Gastrocnemius medialis (tissue), 4 donors: ENCODE measurements around the gene MSH5. TPM values are rescaled to one million over a fixed set of nuclear protein-coding genes. Genes with fewer than 3 reads are reported as not detected.

ENCODE experiments used
- ATAC-seq, 2 donors: fragments of 150-250 bp; one replicate each; pipeline ENCODE4 v1.9.1; 2016
- DNase-seq, 2 donors: peaks; one replicate each; pipeline ENCODE4 v3.0.0-alpha.2; 2019
- H3K27ac ChIP-seq, 4 donors: fragments of 200-600 bp; sonication (generic); 1 replicate in 1 of 4; 2 replicates in 3 of 4; pipeline ENCODE4 v1.5.1; 2016 to 2018; ENCODE audit warnings: mild to moderate bottlenecking in 2 of 4, moderate library complexity in 1 of 4
- H3K27me3 ChIP-seq, 3 donors: fragments of 200-600 bp; sonication (generic) in 2 of 3; 1 replicate in 1 of 3; 2 replicates in 2 of 3; pipeline versions ENCODE4 v1.5.1 to v1.6.0; 2016 to 2019; ENCODE audit warnings: mild to moderate bottlenecking in 1 of 3, moderate library complexity in 1 of 3
- H3K36me3 ChIP-seq, 2 donors: fragments of 200-600 bp; sonication (generic) in 1 of 2; one replicate each; pipeline ENCODE4 v1.5.1; 2017 to 2018
- H3K4me1 ChIP-seq, 2 donors: fragments of 200-600 bp; sonication (generic) in 1 of 2; one replicate each; pipeline ENCODE4 v1.5.1; 2016 to 2017; ENCODE audit warnings: mild to moderate bottlenecking in 2 of 2
- H3K4me3 ChIP-seq, 4 donors: fragments of 200-600 bp; sonication (generic) in 3 of 4; 1 replicate in 1 of 4; 2 replicates in 3 of 4; pipeline ENCODE4 v1.5.1; 2016 to 2019; ENCODE audit warnings: mild to moderate bottlenecking in 2 of 4
- H3K9me3 ChIP-seq, 3 donors: fragments of 200-600 bp; sonication (generic) in 2 of 3; 1 replicate in 1 of 3; 2 replicates in 2 of 3; pipeline ENCODE4 v1.5.1; 2016 to 2019
- CTCF ChIP-seq, 5 experiments: fragments of 450-650 bp in 3 of 5; fragments of 200-600 bp in 2 of 5; sonication (generic) in 2 of 5; IDR thresholded peaks in 4 of 5; conservative IDR thresholded peaks in 1 of 5; 1 replicate in 4 of 5; 2 replicates in 1 of 5; pipeline ENCODE4 v1.5.1; 2016 to 2019; ENCODE audit warnings: antibody characterized with exemption in 5 of 5, mild to moderate bottlenecking in 3 of 5, moderate library complexity in 3 of 5
- POLR2A ChIP-seq, 2 donors: fragments of 450-650 bp; IDR thresholded peaks; one replicate each; pipeline ENCODE4 v1.6.1; 2017; ENCODE audit warnings: antibody characterized with exemption in 2 of 2, mild to moderate bottlenecking in 2 of 2, moderate library complexity in 2 of 2
- in situ Hi-C, 4 donors: fragments of 200-750 bp; cut with MboI; loops; one replicate each; pipeline versions ENCODE4 v1.15.0 to v1.8.0; 2017; ENCODE audit warnings: low sequenced_read_pairs in 4 of 4
- intact Hi-C: fragments of 100-400 bp; cut with DNase I; formaldehyde crosslinking; loops from one replicate; pipeline ENCODE4 v1.15.1; 2023; ENCODE audit warnings: low total_unique reads
- total RNA-seq, 4 donors: library from RNA; depleted of rRNA; stranded (reverse); fragments of >200 nt; gene quantifications; one replicate each; pipeline versions ENCODE4 v1.1.0 to v1.2.3, GENCODE V29; 2016

The MSH5 gene
- total RNA-seq, 4 donors from 2014 or later, result 0.35 to 7.8 (median 1.6) TPM

- in situ Hi-C loops (no loop called here), intact Hi-C loops (loop anchor here (10.0 kb wide), 1 partner anchor 240 kb away; the partner anchor contains the start of gene DXO)
- Histone ChIP-seq H3K9me3 (no peaks in the 10 kb centered on the region), H3K4me3 (peak overlapping the region; percentile 53 to 64 (median 60)), H3K27me3 (peaks cover 0 to 9% (median 5%) of the 10 kb centered on the region in 3 donors), H3K4me1 (peaks cover 20% of the 10 kb centered on the region in 2 donors), H3K27ac (peak overlapping the region; percentile 79 to 85 (median 82)), H3K36me3 (peaks cover 0 to 15% of the 10 kb centered on the region in 2 donors)
- ATAC-seq (no peak), DNase-seq (peak in 1 of 2 donors; percentile 22)
- TF ChIP-seq CTCF (IDR thresholded peaks at IDR 0.05 in 4 of 5, conservative IDR thresholded peaks at IDR 0.05 in 1 of 5) (no peak), POLR2A (IDR thresholded peaks at IDR 0.05) (peak; percentile 29 to 45)
These were observed 4.9 kb upstream of the MSH5 start for GRCh38 chr6:31734821-31735406.

GRCh38 chr6:31736021-31736767, 3.6 kb upstream of the MSH5 start, which contains the start of gene CLIC1:
TSS of gene CLIC1 (minus strand) at chr6:31736530. CDS start at chr6:31736300, 230 bp downstream.
- in situ Hi-C loops (no loop called here), intact Hi-C loops (loop anchor here (10.0 kb wide), 1 partner anchor 239 kb away; the partner anchor contains the start of gene DXO)
- peak within 1 kb of the TSS; percentile 53 to 64 (median 60) for H3K4me3 ChIP-seq
- peak within 1 kb of the TSS; percentile 79 to 85 (median 82) for H3K27ac ChIP-seq
- peak; percentile 41 to 66 for DNase-seq
- H3K9me3 ChIP-seq, result no peaks in the 10 kb centered on the region
- no peak for TF ChIP-seq CTCF (IDR thresholded peaks at IDR 0.05 in 4 of 5, conservative IDR thresholded peaks at IDR 0.05 in 1 of 5)
- peak; percentile 70 to 73 for TF ChIP-seq POLR2A (IDR thresholded peaks at IDR 0.05)
- H3K27me3 ChIP-seq, result peaks cover 0 to 9% (median 5%) of the 10 kb centered on the region in 3 donors
- H3K36me3 ChIP-seq, result peaks cover 0 to 15% of the 10 kb centered on the region in 2 donors
- H3K4me1 ChIP-seq, result peaks cover 17 to 26% of the 10 kb centered on the region in 2 donors
- ATAC-seq, result peak; percentile 11 to 34

GRCh38 chr6:31736768-31737314, 3.0 kb upstream of the MSH5 start:
- Histone ChIP-seq H3K27ac (peak overlapping the region; percentile 79 to 85 (median 82)), H3K9me3 (no peaks in the 10 kb centered on the region), H3K36me3 (peaks cover 0 to 15% of the 10 kb centered on the region in 2 donors), H3K27me3 (peaks cover 0 to 9% (median 5%) of the 10 kb centered on the region in 3 donors), H3K4me1 (peaks cover 17 to 26% of the 10 kb centered on the region in 2 donors), H3K4me3 (peak overlapping the region; percentile 53 to 64 (median 60))
- DNase-seq (no peak), ATAC-seq (no peak)
- TF ChIP-seq POLR2A (IDR thresholded peaks at IDR 0.05) (no peak), CTCF (IDR thresholded peaks at IDR 0.05 in 4 of 5, conservative IDR thresholded peaks at IDR 0.05 in 1 of 5) (no peak)
- intact Hi-C loops (loop anchor here (10.0 kb wide), 1 partner anchor 238 kb away; the partner anchor contains the start of gene DXO), in situ Hi-C loops (no loop called here)

- ATAC-seq (no peak), DNase-seq (no peak)
- H3K36me3 ChIP-seq, result peaks cover 0 to 14% of the 10 kb centered on the region in 2 donors
- H3K9me3 ChIP-seq, result no peaks in the 10 kb centered on the region
- H3K27ac ChIP-seq, result peak overlapping the region; percentile 79 to 85 (median 82)
- peaks cover 17 to 26% of the 10 kb centered on the region in 2 donors for H3K4me1 ChIP-seq
- H3K4me3 ChIP-seq, result no peak overlapping the region
- in situ Hi-C loops (no loop called here), intact Hi-C loops (loop anchor here (10.0 kb wide), 1 partner anchor 237 kb away; the partner anchor contains the start of gene DXO)
- H3K27me3 ChIP-seq, result peaks cover 0 to 9% (median 5%) of the 10 kb centered on the region in 3 donors
- TF ChIP-seq CTCF (IDR thresholded peaks at IDR 0.05 in 4 of 5, conservative IDR thresholded peaks at IDR 0.05 in 1 of 5) (no peak), POLR2A (IDR thresholded peaks at IDR 0.05) (no peak)
These were observed 2.4 kb upstream of the MSH5 start for GRCh38 chr6:31737315-31737990.
